Thyroid gland (tissue), 4 donors: ENCODE results near the gene CCL18.

Source experiments
- POLR2A ChIP-seq, 2 donors: fragments of 450-650 bp; IDR thresholded peaks; one replicate each; pipeline ENCODE4 v1.6.1; 2017; ENCODE audit warnings: antibody characterized with exemption in 2 of 2, mild to moderate bottlenecking in 2 of 2, moderate library complexity in 1 of 2
- TF ChIP-seq, protein P1 (sequence below), 6 experiments: fragments of 200-600 bp in 3 of 6; fragments of 450-650 bp in 3 of 6; sonication (generic) in 3 of 6; IDR thresholded peaks; one replicate each; pipeline ENCODE4 v1.5.1; 2016 to 2019; ENCODE audit warnings: antibody characterized with exemption in 6 of 6, mild to moderate bottlenecking in 2 of 6, inconsistent platforms in 1 of 6, moderate library complexity in 1 of 6

GRCh38 chr17:36072431-36073121 is 8.5 kb downstream of the CCL18 start:
- TF ChIP-seq, protein P1, sequence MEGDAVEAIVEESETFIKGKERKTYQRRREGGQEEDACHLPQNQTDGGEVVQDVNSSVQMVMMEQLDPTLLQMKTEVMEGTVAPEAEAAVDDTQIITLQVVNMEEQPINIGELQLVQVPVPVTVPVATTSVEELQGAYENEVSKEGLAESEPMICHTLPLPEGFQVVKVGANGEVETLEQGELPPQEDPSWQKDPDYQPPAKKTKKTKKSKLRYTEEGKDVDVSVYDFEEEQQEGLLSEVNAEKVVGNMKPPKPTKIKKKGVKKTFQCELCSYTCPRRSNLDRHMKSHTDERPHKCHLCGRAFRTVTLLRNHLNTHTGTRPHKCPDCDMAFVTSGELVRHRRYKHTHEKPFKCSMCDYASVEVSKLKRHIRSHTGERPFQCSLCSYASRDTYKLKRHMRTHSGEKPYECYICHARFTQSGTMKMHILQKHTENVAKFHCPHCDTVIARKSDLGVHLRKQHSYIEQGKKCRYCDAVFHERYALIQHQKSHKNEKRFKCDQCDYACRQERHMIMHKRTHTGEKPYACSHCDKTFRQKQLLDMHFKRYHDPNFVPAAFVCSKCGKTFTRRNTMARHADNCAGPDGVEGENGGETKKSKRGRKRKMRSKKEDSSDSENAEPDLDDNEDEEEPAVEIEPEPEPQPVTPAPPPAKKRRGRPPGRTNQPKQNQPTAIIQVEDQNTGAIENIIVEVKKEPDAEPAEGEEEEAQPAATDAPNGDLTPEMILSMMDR (IDR thresholded peaks at IDR 0.05), result peak in 4 of 6 experiments; percentile 33 to 60 (median 41)
- no peak for TF ChIP-seq POLR2A (IDR thresholded peaks at IDR 0.05)
